SU-DHL-6 (cell line): ENCODE data around the gene KIF3A.

Source experiments
- H2AFZ ChIP-seq: fragments of 200-600 bp; sonication (generic); 2 replicates; pipeline ENCODE4 v1.6.1; 2014; ENCODE audit warnings: low read depth, mild to moderate bottlenecking, moderate library complexity, mixed read lengths, antibody characterized with exemption, low read length; ENCODE audit not compliant: severe bottlenecking
- H3F3A ChIP-seq: fragments of 200-600 bp; shearing (Covaris generic); 2 replicates; pipeline ENCODE4 v1.6.0; 2016; ENCODE audit warnings: antibody characterized with exemption, mild to moderate bottlenecking; ENCODE audit not compliant: insufficient read depth
- H3K27ac ChIP-seq: fragments of 200-600 bp; sonication (generic); 2 replicates; pipeline ENCODE4 v1.5.1; 2016; ENCODE audit warnings: low read depth, mild to moderate bottlenecking, low read length, moderate library complexity, mixed read lengths
- H3K27me3 ChIP-seq: fragments of 200-600 bp; sonication (generic), shearing (Covaris generic); 2 replicates; pipeline ENCODE4 v1.6.0; 2014; ENCODE audit warnings: mild to moderate bottlenecking, low read length
- H3K36me3 ChIP-seq: fragments of 200-600 bp; sonication (generic); 2 replicates; pipeline ENCODE4 v1.6.1; 2014; ENCODE audit warnings: mild to moderate bottlenecking, low read length, mixed read lengths
- H3K4me2 ChIP-seq: fragments of 300-600, 200-600 bp; shearing (Covaris generic), sonication (generic); 2 replicates; pipeline ENCODE4 v1.6.0; 2014; ENCODE audit warnings: low read length, low read depth, mild to moderate bottlenecking; ENCODE audit not compliant: poor library complexity, severe bottlenecking
- H3K4me3 ChIP-seq: fragments of 200-600 bp; sonication (generic); 2 replicates; pipeline ENCODE4 v1.5.1; 2014; ENCODE audit warnings: antibody characterized with exemption, low read length, mild to moderate bottlenecking, mixed read lengths; ENCODE audit not compliant: insufficient read depth, poor library complexity, severe bottlenecking
- H3K79me2 ChIP-seq: fragments of 200-600 bp; sonication (generic); 2 replicates; pipeline ENCODE4 v1.6.1; 2014; ENCODE audit warnings: mild to moderate bottlenecking, low read length, moderate library complexity; ENCODE audit not compliant: insufficient read depth
- H3K9ac ChIP-seq: fragments of 200-600 bp; sonication (generic); 2 replicates; pipeline ENCODE4 v1.7.0; 2014; ENCODE audit warnings: mild to moderate bottlenecking, low read length
- H3K9me2 ChIP-seq: fragments of 200-600 bp; sonication (generic); replicated peaks from 2 replicates; pipeline ENCODE4 v1.6.1; 2014; ENCODE audit warnings: low read length; ENCODE audit not compliant: insufficient read depth
- H3K9me3 ChIP-seq: fragments of 200-600 bp; sonication (generic); 2 replicates; pipeline ENCODE4 v1.6.1; 2014; ENCODE audit warnings: low read length, mixed read lengths; ENCODE audit not compliant: insufficient read depth
- H4K20me1 ChIP-seq: fragments of 200-600 bp; sonication (generic); 2 replicates; pipeline ENCODE4 v1.6.1; 2014; ENCODE audit warnings: low read depth, mild to moderate bottlenecking, antibody characterized with exemption, low read length, moderate library complexity, mixed read lengths
- CTCF ChIP-seq: fragments of 200-600 bp; sonication (generic); IDR thresholded peaks from one replicate; pipeline ENCODE4 v1.5.1; 2017; ENCODE audit warnings: antibody characterized with exemption, mild to moderate bottlenecking, low read length, moderate library complexity; ENCODE audit not compliant: insufficient read depth, poor library complexity, severe bottlenecking
- EZH2phosphoT487 ChIP-seq: fragments of 200-600 bp; sonication (generic), shearing (Covaris generic); conservative IDR thresholded peaks from 2 replicates; pipeline ENCODE4 v1.6.1; 2018; ENCODE audit warnings: mild to moderate bottlenecking, antibody characterized with exemption, low read length, moderate library complexity, mixed read lengths

KIF3A gene

DNA sequence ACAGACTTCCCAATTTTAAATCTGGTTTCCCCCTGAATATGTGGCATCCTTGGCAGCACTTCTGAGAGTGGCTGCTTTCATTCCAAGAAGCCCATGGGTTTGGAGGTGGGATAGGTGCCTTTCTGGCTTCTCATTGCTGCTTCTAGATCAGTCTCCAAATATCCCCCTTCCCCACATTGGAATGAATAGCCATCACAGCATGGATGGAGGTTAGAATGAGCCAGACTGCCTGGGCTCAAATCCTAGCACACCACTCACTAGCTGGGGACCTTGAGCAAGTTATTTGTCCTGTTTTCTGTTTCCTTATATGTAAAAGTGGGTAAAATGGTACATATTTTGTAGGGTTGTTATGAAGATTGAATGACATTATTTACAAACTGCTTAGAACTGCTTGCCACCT, 93.2 kb downstream of the KIF3A start:
- Histone ChIP-seq H4K20me1 (no peaks in the 10 kb centered on the region), H3K27ac (no peak overlapping the region), H3K36me3 (peaks cover 11% of the 10 kb centered on the region; the same call in 1 of the 2 replicates), H3K9me2 (no peaks in the 10 kb centered on the region), H3K27me3 (no peaks in the 10 kb centered on the region), H3K9ac (no peak overlapping the region), H3F3A (no peaks in the 10 kb centered on the region; the same call in 1 of the 2 replicates), H3K79me2 (no peaks in the 10 kb centered on the region), H2AFZ (no peak overlapping the region), H3K4me3 (no peak overlapping the region), H3K9me3 (no peaks in the 10 kb centered on the region), H3K4me2 (no peak overlapping the region)
- no peak for TF ChIP-seq CTCF
- TF ChIP-seq EZH2phosphoT487 = no peak
